Panc1 (cell line): ENCODE measurements around the gene FANCI. TPM values are rescaled to one million over a fixed set of nuclear protein-coding genes. Genes with fewer than 3 reads are reported as not detected.

Source experiments
- ATAC-seq: fragments of 200-7000 bp; cut with Tn5 transposase; 2 replicates; pipeline ENCODE4 v1.9.1; 2020; ENCODE audit warnings: mild to moderate bottlenecking, moderate library complexity
- BruUV-seq: library from RNA; stranded (reverse); fragments of 400-500 nt; replicated peaks from 2 replicates; lab custom pipeline; 2021; lab: Mats Ljungman, UMichigan
- CTCF ChIA-PET: fragments of 300-600 bp; sonication (Branson Sonifier 250); formaldehyde crosslinking; loops from one replicate; lab custom pipeline; 2022; ENCODE audit warnings: antibody characterized with exemption; lab: Charles Lee
- POLR2A ChIA-PET: fragments of 300-600 bp; sonication (Branson Sonifier 250); formaldehyde crosslinking; loops from one replicate; lab custom pipeline; 2022; ENCODE audit warnings: antibody characterized with exemption; lab: Charles Lee
- DNase-seq: peaks from one replicate; pipeline ENCODE4 v3.0.0-alpha.2; 2010; ENCODE audit warnings: low read depth, low spot score
- H3K27ac ChIP-seq: 2 replicates; pipeline ENCODE4 v1.5.1; 2011; ENCODE audit warnings: mild to moderate bottlenecking, low read length, inconsistent platforms
- H3K27me3 ChIP-seq: fragments of 200-500 bp; sonication (Bioruptor generic); 2 replicates; pipeline ENCODE4 v1.6.0; 2014; ENCODE audit warnings: low read length, inconsistent platforms; ENCODE audit not compliant: control insufficient read depth, insufficient read depth
- H3K36me3 ChIP-seq: fragments of 200-500 bp; sonication (Bioruptor generic); 2 replicates; pipeline ENCODE4 v1.5.1; 2014; ENCODE audit warnings: inconsistent platforms, mild to moderate bottlenecking, low read length, moderate library complexity; ENCODE audit not compliant: control insufficient read depth, insufficient read depth
- H3K4me1 ChIP-seq: 2 replicates; pipeline ENCODE4 v1.5.1; 2011; ENCODE audit warnings: inconsistent platforms, mild to moderate bottlenecking, low read length, moderate library complexity; ENCODE audit not compliant: control insufficient read depth, insufficient read depth
- H3K4me3 ChIP-seq, 2 experiments: 2 replicates each; pipeline ENCODE4 v1.5.1; 2011 to 2012; ENCODE audit warnings: low read depth in 2 of 2, low read length in 2 of 2, mild to moderate bottlenecking in 2 of 2, inconsistent platforms in 1 of 2, moderate library complexity in 1 of 2
- H3K9me3 ChIP-seq: fragments of 200-500 bp; sonication (Bioruptor generic); 2 replicates; pipeline ENCODE4 v1.5.1; 2014; ENCODE audit warnings: low read depth, mild to moderate bottlenecking, inconsistent platforms, low read length, moderate library complexity; ENCODE audit not compliant: control insufficient read depth, insufficient read depth
- CTCF ChIP-seq: fragments of 450-650 bp; IDR thresholded peaks from 2 replicates; pipeline ENCODE4 v1.5.1; 2017; ENCODE audit warnings: mild to moderate bottlenecking
- POLR2AphosphoS5 ChIP-seq: IDR thresholded peaks from 2 replicates; pipeline ENCODE4 v1.6.1; 2012; ENCODE audit warnings: mild to moderate bottlenecking, low read depth, low read length, moderate library complexity
- REST ChIP-seq, 2 experiments: IDR thresholded peaks; 2 replicates each; pipeline ENCODE4 v1.6.1; 2011 to 2012; ENCODE audit warnings: low read depth in 2 of 2, control low read depth in 1 of 2, low read length in 1 of 2, mild to moderate bottlenecking in 1 of 2, moderate library complexity in 1 of 2; ENCODE audit not compliant: insufficient read depth in 1 of 2
- SIN3A ChIP-seq: IDR thresholded peaks from 2 replicates; pipeline ENCODE4 v1.6.1; 2012; ENCODE audit warnings: low read depth, mild to moderate bottlenecking, low read length, moderate library complexity, borderline replicate concordance; ENCODE audit not compliant: insufficient read depth
- TCF7L2 ChIP-seq: IDR thresholded peaks from 2 replicates; pipeline ENCODE4 v1.6.1; 2011; ENCODE audit warnings: mild to moderate bottlenecking, low read depth, low read length, inconsistent platforms
- in situ Hi-C: cut with HindIII; loops from 2 replicates; pipeline ENCODE4 v1.10.0; 2016; ENCODE audit warnings: low sequenced_read_pairs, low pct_unique_long_range_greater_than_20kb
- intact Hi-C: fragments of 100-400 bp; cut with micrococcal nuclease; formaldehyde crosslinking; loops from one replicate; pipeline ENCODE4 v1.10.0; 2022; ENCODE audit not compliant: unreplicated experiment
- total RNA-seq: library from RNA; stranded (reverse); gene quantifications from one replicate; pipeline ENCODE4 v1.2.1, GENCODE V29; 2021; ENCODE audit not compliant: unreplicated experiment

FANCI gene
- total RNA-seq, 1 experiment from 2014 or later = 96.2 TPM

- no TSS peak for BruUV-seq
- POLR2A ChIA-PET = no interaction called here
- no peaks in the 10 kb centered on the region for H3K36me3 ChIP-seq
- intact Hi-C loops (no loop called here), in situ Hi-C loops (loop anchor here (5.0 kb wide), 1 partner anchor 77 kb away; no protein-coding TSS in a partner anchor)
- no peak overlapping the region for H3K4me3 ChIP-seq
- no peak for ATAC-seq
- no peak for TF ChIP-seq SIN3A
- no peak for TF ChIP-seq POLR2AphosphoS5
- TF ChIP-seq CTCF = no peak
- no peak for TF ChIP-seq REST (IDR thresholded peaks at IDR 0.05; ENCODE audit: insufficient read depth in 1 of 2, low read depth in 2 of 2, low read length in 1 of 2)
- TF ChIP-seq TCF7L2 = no peak
- DNase-seq = no peak
- peaks cover 23% of the 10 kb centered on the region for H3K27me3 ChIP-seq
- CTCF ChIA-PET = interaction anchor here (0.6 to 1.6 kb wide), 4 partner anchors 8 to 112 kb away, joined by 3 to 4 read pairs (median 3); no protein-coding TSS in a partner anchor
- no peaks in the 10 kb centered on the region for H3K9me3 ChIP-seq
- no peak overlapping the region for H3K27ac ChIP-seq
- peaks cover 2% of the 10 kb centered on the region; the same call in 1 of the 2 replicates for H3K4me1 ChIP-seq
Observed at GRCh38 chr15:89360294-89360971, 116.7 kb downstream of the FANCI start.

GRCh38 chr15:89361451-89362202 is 117.8 kb downstream of the FANCI start:
- in situ Hi-C loops = loop anchor here (5.0 kb wide), 1 partner anchor 76 kb away; no protein-coding TSS in a partner anchor
- intact Hi-C loops = no loop called here
- ChIA-PET CTCF (interaction anchor here (1.0 kb wide), 1 partner anchor 33 kb away, joined by 3 read pairs; no protein-coding TSS in a partner anchor), POLR2A (interaction anchor here (0.6 kb wide), 3 partner anchors 39 to 285 kb away, joined by 3 to 4 read pairs (median 3); no protein-coding TSS in a partner anchor)
- H3K9me3 ChIP-seq = no peaks in the 10 kb centered on the region
- BruUV-seq = no TSS peak
- peak overlapping the region; percentile 32 to 35 for H3K4me3 ChIP-seq
- H3K27me3 ChIP-seq = peaks cover 24% of the 10 kb centered on the region
- H3K27ac ChIP-seq = no peak overlapping the region
- no peaks in the 10 kb centered on the region for H3K36me3 ChIP-seq
- H3K4me1 ChIP-seq = peaks cover 2% of the 10 kb centered on the region; the same call in 1 of the 2 replicates
- no peak for TF ChIP-seq CTCF
- 0 out of 2 replicates have a peak, but pooled peaks have one; percentile 57 for TF ChIP-seq SIN3A
- peak; percentile 100 for TF ChIP-seq REST (IDR thresholded peaks at IDR 0.05; ENCODE audit: insufficient read depth in 1 of 2, low read depth in 2 of 2, low read length in 1 of 2)
- ATAC-seq = peak; percentile 65
- DNase-seq = no peak
